ENCODE results near the gene GPANK1. TPM values are rescaled to one million over a fixed set of nuclear protein-coding genes. Genes with fewer than 3 reads are reported as not detected.

Gene GPANK1
- total and polyA plus RNA-seq, 7 donors, result 13.6 to 49.7 (median 22.6) TPM

DNA sequence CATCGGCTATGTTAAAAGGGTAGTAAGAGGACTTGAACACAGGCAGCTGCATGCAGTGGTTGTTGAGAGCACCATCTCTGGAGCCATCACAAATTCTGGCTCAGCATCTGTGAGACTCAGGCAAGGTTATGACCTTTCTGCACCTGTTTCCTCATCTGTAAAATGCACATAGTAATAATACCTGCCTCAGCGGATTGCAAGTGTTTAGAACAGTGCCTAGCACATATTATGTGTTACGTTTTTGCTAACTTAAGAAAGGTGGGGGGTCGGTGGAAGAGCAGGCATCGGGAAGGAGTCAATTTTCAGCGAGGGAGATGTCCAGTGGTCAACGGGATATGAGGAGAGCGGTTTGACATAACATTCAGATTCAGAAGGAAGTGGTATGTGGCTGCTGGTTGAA, 13.2 kb upstream of the GPANK1 start:
- Histone ChIP-seq H3K27me3 (ENCODE audit: insufficient read depth in 3 of 3, low read length in 2 of 3) (no peaks in the 10 kb centered on the region), H3K4me3 (no peak overlapping the region), H3K4me1 (peaks cover 8% of the 10 kb centered on the region), H3K36me3 (ENCODE audit: insufficient read depth in 1 of 2, low read depth in 1 of 2) (peaks cover 0 to 18% of the 10 kb centered on the region in 2 donors), H3K9me3 (no peaks in the 10 kb centered on the region), H3K27ac (no peak overlapping the region)
- ATAC-seq, result no peak
- WGBS, 3 donors, result 54 to 68% (median 57%) methylated on average over 8 of the region's 8 CpGs
- intact Hi-C loops (cut with DNase I), result no loop called here
- no peak for DNase-seq
- TF ChIP-seq, protein P1, sequence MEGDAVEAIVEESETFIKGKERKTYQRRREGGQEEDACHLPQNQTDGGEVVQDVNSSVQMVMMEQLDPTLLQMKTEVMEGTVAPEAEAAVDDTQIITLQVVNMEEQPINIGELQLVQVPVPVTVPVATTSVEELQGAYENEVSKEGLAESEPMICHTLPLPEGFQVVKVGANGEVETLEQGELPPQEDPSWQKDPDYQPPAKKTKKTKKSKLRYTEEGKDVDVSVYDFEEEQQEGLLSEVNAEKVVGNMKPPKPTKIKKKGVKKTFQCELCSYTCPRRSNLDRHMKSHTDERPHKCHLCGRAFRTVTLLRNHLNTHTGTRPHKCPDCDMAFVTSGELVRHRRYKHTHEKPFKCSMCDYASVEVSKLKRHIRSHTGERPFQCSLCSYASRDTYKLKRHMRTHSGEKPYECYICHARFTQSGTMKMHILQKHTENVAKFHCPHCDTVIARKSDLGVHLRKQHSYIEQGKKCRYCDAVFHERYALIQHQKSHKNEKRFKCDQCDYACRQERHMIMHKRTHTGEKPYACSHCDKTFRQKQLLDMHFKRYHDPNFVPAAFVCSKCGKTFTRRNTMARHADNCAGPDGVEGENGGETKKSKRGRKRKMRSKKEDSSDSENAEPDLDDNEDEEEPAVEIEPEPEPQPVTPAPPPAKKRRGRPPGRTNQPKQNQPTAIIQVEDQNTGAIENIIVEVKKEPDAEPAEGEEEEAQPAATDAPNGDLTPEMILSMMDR (IDR thresholded peaks at IDR 0.05), result no peak

GRCh38 chr6:31676904-31677303, 12.1 kb upstream of the GPANK1 start:
- TF ChIP-seq, protein P1 (IDR thresholded peaks at IDR 0.05), result no peak
- DNase-seq (no peak), ATAC-seq (no peak)
- Histone ChIP-seq H3K27me3 (ENCODE audit: insufficient read depth in 3 of 3, low read length in 2 of 3) (no peaks in the 10 kb centered on the region), H3K27ac (no peak overlapping the region), H3K36me3 (ENCODE audit: insufficient read depth in 1 of 2, low read depth in 1 of 2) (peaks cover 0 to 29% of the 10 kb centered on the region in 2 donors), H3K9me3 (no peaks in the 10 kb centered on the region), H3K4me1 (peaks cover 8% of the 10 kb centered on the region), H3K4me3 (no peak overlapping the region)
- intact Hi-C loops (cut with DNase I), result no loop called here
- 55 to 69% (median 64%) methylated on average over 6 of the region's 6 CpGs for WGBS, 3 donors

DNA sequence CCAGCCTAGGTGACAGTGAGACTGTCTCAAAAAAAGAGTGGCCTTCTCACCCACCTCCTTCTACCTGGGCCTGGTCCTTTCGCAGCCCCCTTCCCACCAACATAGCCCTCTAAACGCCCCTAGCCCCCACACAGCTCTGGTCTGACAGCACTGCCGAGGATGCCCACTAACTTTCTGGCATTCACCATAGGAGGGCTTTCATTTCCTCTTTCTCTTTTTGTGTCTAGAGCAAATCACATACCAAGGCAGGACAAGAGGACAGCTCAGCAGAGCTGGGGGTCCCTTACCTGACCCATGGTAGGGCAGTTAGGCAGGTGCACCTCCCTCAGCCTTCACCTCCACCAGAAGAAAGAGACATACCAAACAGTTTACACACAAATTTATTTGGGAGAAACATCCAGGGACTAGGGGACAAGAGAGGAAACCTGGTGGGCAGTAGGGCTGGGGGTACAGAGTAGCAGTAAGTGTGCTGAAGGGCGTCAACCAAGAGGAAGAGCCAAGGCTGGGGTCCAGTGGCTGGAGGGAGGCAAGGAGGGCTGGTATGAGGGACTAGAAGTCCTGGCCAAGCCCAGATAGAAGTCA, 11.6 kb upstream of the GPANK1 start:
- peaks cover 0 to 34% of the 10 kb centered on the region in 2 donors for H3K36me3 ChIP-seq (ENCODE audit: insufficient read depth in 1 of 2, low read depth in 1 of 2)
- H3K27me3 ChIP-seq (ENCODE audit: insufficient read depth in 3 of 3, low read length in 2 of 3), result no peaks in the 10 kb centered on the region
- intact Hi-C loops (cut with DNase I), result no loop called here
- H3K4me3 ChIP-seq, result no peak overlapping the region
- no peaks in the 10 kb centered on the region for H3K9me3 ChIP-seq
- DNase-seq (no peak), ATAC-seq (no peak)
- TF ChIP-seq, protein P1 (IDR thresholded peaks at IDR 0.05), result no peak
- H3K27ac ChIP-seq, result no peak overlapping the region
- 72 to 95% (median 81%) methylated on average over 4 of the region's 4 CpGs for WGBS, 3 donors
- peaks cover 8% of the 10 kb centered on the region for H3K4me1 ChIP-seq

- TF ChIP-seq, protein P1 (IDR thresholded peaks at IDR 0.05), result no peak
- peaks cover 13 to 77% of the 10 kb centered on the region in 2 donors for H3K36me3 ChIP-seq (ENCODE audit: insufficient read depth in 1 of 2, low read depth in 1 of 2)
- 80 to 86% (median 82%) methylated on average over 8 of the region's 8 CpGs for WGBS, 3 donors
Observed at GRCh38 chr6:31669676-31670075, 4.9 kb upstream of the GPANK1 start, which contains the start of gene LY6G5B. Gene LY6G5B, plus strand, starts transcription at chr6:31669976. Its CDS starts 975 bp downstream, at chr6:31670951.

More at GRCh38 chr6:31669676-31670075, 4.9 kb upstream of the GPANK1 start, which contains the start of gene LY6G5B:
- no peaks in the 10 kb centered on the region for H3K9me3 ChIP-seq
- DNase-seq (no peak), ATAC-seq (no peak)
- H3K4me1 ChIP-seq, result peaks cover 16% of the 10 kb centered on the region
- no peaks in the 10 kb centered on the region for H3K27me3 ChIP-seq (ENCODE audit: insufficient read depth in 3 of 3, low read length in 2 of 3)
- H3K4me3 ChIP-seq, result no peak within 1 kb of the TSS
- H3K27ac ChIP-seq, result no peak within 1 kb of the TSS
- intact Hi-C loops (cut with DNase I), result loop anchor here in 1 of 2 donors (5.0 kb wide), 2 partner anchors 68 to 283 kb away; partner anchors contain the start of gene CLIC1
